KOPT-K1 (cell line): ENCODE measurements around the gene HMCN1.

Experiments
- H3K27ac ChIP-seq: fragments of 200-600 bp; sonication (generic); 2 replicates; pipeline ENCODE4 v1.5.1; 2016; ENCODE audit warnings: antibody characterized with exemption, mild to moderate bottlenecking, low read depth, low read length; ENCODE audit not compliant: poor library complexity, severe bottlenecking
- H3K36me3 ChIP-seq: fragments of 200-600 bp; sonication (generic); 2 replicates; pipeline ENCODE4 v1.5.1; 2017; ENCODE audit warnings: antibody characterized with exemption, mild to moderate bottlenecking, low read length, moderate library complexity; ENCODE audit not compliant: insufficient read depth
- H3K9me3 ChIP-seq: fragments of 200-600 bp; sonication (generic); 2 replicates; pipeline ENCODE4 v1.5.1; 2017; ENCODE audit warnings: antibody characterized with exemption, low read length, mild to moderate bottlenecking; ENCODE audit not compliant: insufficient read depth, poor library complexity, severe bottlenecking

Gene HMCN1

DNA sequence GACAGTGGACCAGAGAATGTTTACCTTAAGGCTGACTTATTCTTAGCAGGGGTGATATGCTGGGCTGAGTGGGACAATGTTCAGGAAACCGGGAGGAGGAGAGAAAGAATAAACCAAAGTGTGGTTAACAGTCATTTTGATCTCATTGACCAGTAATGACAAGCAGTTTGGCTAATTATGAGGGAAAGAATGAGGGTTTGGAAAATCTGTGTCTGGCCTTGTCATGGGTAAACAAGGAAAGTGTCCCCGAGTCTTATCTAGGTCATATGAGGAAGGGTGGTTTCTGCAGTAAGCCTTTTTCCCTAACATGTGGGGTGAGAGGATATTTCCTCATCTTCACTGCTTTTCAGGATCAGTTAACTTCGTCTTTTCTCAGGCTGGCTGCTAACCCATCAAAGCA, 485.9 kb downstream of the HMCN1 start:
- H3K9me3 ChIP-seq, result no peaks in the 10 kb centered on the region
- H3K27ac ChIP-seq, result no peak overlapping the region
- H3K36me3 ChIP-seq, result no peaks in the 10 kb centered on the region

DNA sequence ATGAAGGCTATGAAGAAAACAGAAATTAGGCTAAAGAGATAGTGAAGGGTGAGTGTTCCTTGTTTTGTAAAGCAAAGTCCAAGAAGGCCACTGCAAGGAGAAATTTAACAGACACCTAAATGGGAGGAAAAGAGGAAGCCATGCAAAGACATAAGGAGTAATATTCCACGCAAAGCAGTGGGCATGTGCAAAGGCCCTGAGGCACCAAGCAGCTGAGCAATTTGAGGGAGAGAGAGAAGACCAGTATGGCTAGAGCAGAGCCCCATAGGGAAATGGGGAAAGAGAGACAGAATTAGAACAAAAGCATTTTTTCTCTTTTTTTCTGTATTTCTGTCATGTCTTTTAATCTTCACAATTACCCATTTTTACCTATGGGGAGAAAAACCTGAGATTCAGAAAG, 486.7 kb downstream of the HMCN1 start:
- Histone ChIP-seq H3K9me3 (no peaks in the 10 kb centered on the region), H3K27ac (no peak overlapping the region), H3K36me3 (no peaks in the 10 kb centered on the region)

DNA sequence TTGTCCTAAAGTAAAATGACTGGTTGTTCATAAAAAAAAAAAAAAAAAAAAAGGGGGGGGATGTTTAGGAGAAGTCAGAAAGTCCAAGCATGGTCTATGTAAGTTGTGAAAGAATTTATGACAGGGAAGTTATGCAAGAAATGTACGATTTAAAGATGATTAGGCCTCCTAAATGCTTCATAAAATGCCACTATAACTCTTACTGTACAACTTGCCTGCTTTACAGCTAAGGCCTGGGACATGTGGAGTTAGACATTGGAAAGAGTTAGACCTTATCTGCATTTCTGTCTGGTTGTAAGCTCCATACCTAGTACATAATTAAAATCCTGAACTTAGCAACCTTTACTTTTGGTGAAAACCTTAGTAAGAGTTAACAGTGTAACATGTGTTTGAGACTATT, 490.9 kb downstream of the HMCN1 start:
- no peaks in the 10 kb centered on the region for H3K36me3 ChIP-seq
- H3K27ac ChIP-seq, result no peak overlapping the region
- no peaks in the 10 kb centered on the region for H3K9me3 ChIP-seq

DNA sequence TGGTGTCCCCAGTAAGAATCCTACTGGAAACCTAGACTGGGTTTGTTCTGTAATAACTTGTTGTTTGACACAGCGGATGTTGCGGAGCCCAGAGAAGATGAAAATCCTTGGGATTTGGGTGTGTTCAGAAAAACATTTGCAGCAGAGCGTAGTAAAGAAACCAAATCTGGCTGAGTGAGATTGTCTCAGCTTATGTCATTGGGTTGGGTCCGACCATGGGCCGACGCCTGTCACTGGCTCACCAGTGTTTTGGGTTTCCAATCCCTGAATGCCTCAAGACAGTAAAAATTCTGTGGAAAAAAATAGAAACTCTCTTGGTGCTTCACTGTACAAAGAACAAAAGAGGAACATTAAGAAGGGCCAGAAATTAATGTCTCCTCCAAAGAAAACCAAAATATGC, 494.6 kb downstream of the HMCN1 start:
- Histone ChIP-seq H3K36me3 (no peaks in the 10 kb centered on the region), H3K27ac (no peak overlapping the region), H3K9me3 (no peaks in the 10 kb centered on the region)

DNA sequence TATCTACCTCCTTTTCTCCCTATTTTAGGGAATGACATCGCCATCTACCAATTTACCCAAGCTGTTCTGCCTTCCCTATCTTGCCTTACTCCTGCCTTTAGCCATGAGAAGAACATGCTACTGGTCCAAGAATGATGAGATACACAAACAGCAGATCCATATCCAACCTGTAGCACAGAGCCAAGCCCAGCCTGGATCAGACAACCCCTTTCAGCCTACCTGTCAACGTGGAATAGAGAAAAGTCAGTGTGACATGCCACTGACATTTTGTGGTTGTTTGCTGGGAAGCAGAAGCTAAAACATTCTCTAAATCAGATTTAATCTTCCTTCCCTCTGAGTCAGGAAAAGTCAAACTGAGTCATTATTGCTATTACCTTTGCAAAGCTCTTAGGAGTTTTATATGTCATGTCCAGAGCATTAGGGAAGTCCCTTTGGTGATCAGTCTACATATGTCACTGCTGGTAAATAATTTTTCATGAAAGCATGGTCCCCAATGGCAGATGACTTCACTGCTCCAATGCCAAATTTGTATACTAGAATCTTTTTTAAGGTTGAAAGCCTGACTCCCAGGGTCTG, 497.8 kb downstream of the HMCN1 start:
- H3K27ac ChIP-seq, result no peak overlapping the region
- H3K9me3 ChIP-seq, result no peaks in the 10 kb centered on the region
- H3K36me3 ChIP-seq, result no peaks in the 10 kb centered on the region

DNA sequence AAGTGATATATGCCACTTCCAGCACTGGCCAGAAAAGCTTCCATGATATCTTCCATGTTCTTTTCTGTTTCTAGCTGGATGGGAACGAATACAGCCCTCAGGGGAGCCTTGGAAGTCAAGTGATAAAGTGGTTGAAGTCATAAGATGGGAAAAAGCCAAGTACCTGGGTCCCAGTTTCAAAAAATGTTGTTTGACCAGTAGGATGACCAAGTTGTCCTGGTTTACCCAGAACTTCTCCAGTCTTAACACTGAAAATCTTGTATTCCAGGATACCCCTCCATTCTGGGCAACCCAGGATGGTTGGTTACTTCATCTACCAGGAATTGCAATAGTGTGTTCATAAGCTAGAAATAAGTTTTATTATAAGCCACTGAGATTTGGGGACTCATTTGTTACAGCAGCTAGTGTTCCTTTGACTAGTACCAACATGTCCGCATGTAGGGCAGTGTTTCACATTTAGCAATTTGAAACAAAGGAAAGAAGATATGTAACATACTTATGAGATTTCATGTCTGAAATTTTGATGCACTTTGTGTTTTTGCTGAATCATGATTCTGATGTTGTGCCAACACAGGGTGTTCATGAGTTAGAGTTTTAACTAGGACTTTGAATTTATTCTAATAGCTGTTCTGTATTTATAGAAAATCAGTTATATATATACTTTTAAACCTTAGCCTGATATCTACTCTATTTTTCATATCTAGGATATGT, 500.9 kb downstream of the HMCN1 start:
- Histone ChIP-seq H3K9me3 (no peaks in the 10 kb centered on the region), H3K27ac (no peak overlapping the region), H3K36me3 (no peaks in the 10 kb centered on the region)

DNA sequence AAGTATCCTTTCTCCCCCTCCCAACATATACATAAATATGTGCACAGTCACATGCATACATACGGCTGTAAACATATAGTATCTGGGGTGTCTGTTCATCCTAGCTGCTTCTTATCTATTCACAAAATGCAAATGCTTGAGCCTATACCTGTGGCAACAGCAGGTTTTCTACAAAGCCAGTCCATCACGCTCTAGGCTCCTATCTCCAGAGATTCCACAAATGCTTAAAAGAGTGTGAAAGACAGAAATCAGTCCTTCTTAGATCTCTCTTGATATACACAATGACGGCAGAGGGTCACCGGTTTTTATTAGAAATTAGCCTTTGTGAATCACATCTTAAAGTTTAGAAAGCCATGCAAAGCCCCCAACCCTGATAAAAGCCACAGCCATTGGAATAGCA, 501.5 kb downstream of the HMCN1 start:
- Histone ChIP-seq H3K9me3 (no peaks in the 10 kb centered on the region), H3K27ac (no peak overlapping the region), H3K36me3 (no peaks in the 10 kb centered on the region)

DNA sequence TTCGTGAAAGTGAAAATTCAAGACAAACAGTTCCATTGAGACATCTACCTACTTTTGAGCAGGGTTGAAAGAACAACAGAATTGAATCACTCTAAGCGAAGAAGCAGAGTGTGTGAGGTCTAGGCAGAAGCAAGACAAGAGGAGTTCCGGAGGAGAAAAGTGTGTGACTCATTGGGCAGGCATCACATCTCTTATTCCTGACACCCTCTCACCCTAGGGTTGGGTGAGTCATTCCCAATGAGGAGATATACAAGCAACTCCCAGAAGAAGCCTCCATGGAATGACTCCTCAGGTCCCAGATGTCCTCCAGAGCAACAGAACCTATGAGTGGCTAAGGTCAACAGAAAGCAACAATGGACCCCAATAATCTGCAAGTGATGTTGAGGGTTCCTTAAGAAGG, 502.7 kb downstream of the HMCN1 start:
- H3K36me3 ChIP-seq, result no peaks in the 10 kb centered on the region
- no peak overlapping the region for H3K27ac ChIP-seq

DNA sequence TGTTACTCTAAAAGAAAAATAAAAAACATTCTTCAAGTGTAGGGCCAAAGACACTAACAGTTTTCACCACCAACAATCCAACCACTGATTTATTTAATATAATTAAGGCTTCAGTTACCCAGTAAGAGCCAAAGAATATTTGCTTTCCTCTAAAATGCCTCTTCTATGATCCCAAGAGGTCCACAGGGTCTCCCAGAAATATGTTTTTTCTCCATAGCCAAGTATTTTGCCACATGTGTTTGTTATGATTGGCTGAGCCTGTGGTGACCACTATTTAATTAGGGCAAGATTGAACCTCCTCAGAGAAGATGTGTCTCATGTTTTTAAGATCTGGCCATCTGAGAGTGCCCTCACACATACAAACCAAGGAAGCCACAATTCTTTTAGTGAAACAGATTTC, 505.0 kb downstream of the HMCN1 start:
- no peaks in the 10 kb centered on the region for H3K9me3 ChIP-seq
- H3K27ac ChIP-seq, result no peak overlapping the region
- H3K36me3 ChIP-seq, result no peaks in the 10 kb centered on the region

More for the DNA sequence above, 502.7 kb downstream of the HMCN1 start:
- no peaks in the 10 kb centered on the region for H3K9me3 ChIP-seq

DNA sequence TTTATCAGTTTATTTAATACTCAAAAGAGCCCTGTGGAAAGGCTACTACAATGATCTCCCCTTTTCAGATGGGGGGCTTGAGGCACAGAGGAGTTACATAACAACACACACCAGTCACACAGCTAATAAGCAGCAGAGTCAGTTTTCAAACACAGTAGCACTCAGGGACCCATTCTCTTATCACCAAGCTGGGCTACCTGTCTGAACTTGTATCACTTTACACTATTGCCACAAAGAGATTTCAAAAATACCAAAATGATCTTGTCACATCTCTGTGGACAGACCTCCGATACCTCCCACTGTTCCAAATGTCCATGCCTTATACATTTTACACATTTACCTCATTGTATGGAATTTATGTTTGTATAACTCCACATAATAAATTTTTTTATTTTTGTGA, 506.2 kb downstream of the HMCN1 start:
- Histone ChIP-seq H3K9me3 (no peaks in the 10 kb centered on the region), H3K27ac (no peak overlapping the region), H3K36me3 (no peaks in the 10 kb centered on the region)
